GM19372 (cell line): ENCODE data around the gene MZF1.
"Not testable (repeated sequence)": the region's sequence is repeated elsewhere in the genome, so short reads cannot be mapped to it uniquely, and the experiment has no call there.

Experiments
- ATAC-seq: cut with Tn5 transposase; IDR thresholded peaks from one replicate; pipeline ENCODE4 v1.9.1; 2021; ENCODE audit warnings: mild to moderate bottlenecking, low read depth, moderate library complexity; ENCODE audit not compliant: unreplicated experiment

MZF1 gene

DNA sequence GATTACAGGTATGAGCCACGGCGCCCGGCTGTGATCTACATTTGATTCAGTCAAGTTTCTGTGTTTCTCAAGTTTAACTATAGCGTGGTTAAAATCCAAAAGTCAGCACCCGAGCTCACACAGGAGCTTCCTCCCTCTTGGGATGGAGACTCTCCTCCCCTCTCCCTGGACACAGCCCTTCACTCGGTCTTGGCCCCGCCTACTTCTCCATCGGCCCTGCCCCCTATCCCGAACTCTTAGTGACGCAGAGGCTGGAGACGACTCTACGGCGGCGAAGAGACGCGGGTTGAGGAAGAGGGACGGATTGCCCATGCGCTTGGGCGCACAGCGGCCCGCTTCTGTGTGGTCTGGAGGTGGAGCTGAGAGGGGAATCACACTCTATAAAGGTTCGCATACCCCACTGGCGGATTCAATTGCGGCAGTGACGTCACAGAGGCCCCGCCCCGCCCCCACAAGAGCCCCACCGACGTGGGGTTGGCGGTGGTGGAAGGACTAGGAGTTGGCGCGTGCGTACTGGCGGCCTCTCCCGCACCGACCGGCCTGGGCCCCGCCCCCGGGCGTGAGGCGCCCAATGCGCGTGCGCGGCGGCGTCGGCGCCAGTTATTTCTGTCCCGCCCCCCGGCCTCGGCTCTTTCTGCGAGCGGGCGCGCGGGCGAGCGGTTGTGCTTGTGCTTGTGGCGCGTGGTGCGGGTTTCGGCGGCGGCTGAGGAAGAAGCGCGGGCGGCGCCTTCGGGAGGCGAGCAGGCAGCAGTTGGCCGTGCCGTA, 29.1 kb downstream of the MZF1 start, which contains the start of gene TRIM28:
Gene TRIM28, plus strand, starts transcription at position 239 of the 765 bp plus-strand sequence. CDS start 694 bp downstream, outside the sequence.
- ATAC-seq: peak; percentile 77

DNA sequence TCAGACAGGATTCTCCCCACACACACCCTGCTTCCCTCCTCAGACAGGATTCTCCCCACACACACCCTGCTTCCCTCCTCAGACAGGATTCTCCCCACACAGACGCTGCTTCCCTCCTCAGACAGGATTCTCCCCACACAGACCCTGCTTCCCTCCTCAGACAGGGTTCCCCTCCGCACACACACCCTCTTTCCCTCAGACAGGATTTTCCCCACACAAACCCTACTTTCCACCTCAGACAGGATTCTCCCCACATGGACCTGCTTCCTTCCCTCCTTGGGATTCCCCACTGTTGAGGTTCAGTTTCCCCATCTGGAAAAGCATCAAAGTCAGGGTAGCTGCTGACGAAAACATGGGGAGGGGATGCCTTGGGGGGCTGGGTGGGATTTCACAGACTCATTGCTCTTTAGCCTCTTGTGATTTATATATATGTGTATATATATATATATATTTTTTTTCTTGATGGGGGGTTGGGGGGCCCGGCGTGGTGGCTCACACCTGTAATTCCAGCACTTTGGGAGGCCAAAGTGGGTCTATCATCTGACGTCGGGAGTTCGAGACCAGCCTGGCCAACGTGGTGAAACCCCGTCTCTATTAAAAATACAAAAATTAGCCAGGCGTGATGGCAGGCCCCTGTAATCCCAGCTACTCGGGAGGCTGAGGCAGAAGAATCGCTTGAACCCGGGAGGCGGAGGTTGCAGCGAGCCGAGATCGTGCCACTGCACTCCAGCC, 30.3 kb downstream of the MZF1 start:
- not testable (repeated sequence) for ATAC-seq

DNA sequence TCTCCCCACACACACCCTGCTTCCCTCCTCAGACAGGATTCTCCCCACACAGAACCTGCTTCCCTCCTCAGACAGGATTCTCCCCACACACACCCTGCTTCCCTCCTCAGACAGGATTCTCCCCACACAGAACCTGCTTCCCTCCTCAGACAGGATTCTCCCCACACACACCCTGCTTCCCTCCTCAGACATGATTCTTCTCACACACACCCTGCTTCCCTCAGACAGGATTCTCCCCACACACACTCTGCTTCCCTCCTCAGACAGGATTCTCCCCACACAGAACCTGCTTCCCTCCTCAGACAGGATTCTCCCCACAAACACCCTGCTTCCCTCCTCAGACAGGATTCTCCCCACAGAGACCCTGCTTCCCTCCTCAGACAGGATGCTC, 34.0 kb downstream of the MZF1 start:
- ATAC-seq: not testable (repeated sequence)

DNA sequence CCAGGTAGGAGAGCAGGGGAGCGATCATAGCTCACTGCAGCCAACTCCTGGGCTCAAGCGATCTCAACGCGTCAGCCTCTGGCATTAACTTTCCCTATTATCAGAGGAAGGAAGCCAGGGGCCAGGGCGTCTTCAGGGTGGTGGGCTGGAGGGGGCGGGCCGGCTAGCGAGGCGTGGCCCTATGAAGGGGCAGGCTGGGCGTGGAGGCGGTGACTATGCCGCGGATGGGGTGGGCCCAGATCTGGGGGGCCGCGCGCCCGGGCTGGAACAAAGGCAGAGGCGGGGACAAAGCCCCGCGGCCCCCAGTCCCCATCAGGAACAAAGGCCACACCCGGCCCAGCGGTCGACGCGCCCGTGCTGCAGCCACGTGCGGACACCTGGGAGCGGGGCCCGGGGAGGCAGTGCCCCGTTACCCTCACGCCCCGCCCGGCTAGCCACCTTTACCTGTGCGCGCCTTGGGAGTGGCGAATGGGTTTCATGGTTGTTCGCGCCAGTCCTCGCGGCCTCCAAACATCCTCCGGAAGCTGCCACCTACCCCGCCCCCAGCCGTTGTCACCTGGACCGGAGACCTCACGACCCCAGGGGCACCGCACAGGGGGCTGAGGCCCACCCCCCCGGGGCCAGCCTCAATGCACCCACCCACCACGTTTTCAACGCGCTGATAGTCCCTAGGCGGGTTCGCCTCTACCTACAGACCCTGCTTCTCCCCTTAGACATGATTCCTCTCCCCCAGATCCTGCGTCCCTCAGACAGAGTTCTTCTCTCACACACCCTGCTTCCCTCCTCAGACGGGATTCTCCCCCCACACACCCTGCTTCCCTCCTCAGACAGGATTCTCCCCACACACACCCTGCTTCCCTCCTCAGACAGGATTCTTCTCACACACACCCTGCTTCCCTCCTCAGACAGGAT, 34.6 kb downstream of the MZF1 start:
- ATAC-seq: no peak

DNA sequence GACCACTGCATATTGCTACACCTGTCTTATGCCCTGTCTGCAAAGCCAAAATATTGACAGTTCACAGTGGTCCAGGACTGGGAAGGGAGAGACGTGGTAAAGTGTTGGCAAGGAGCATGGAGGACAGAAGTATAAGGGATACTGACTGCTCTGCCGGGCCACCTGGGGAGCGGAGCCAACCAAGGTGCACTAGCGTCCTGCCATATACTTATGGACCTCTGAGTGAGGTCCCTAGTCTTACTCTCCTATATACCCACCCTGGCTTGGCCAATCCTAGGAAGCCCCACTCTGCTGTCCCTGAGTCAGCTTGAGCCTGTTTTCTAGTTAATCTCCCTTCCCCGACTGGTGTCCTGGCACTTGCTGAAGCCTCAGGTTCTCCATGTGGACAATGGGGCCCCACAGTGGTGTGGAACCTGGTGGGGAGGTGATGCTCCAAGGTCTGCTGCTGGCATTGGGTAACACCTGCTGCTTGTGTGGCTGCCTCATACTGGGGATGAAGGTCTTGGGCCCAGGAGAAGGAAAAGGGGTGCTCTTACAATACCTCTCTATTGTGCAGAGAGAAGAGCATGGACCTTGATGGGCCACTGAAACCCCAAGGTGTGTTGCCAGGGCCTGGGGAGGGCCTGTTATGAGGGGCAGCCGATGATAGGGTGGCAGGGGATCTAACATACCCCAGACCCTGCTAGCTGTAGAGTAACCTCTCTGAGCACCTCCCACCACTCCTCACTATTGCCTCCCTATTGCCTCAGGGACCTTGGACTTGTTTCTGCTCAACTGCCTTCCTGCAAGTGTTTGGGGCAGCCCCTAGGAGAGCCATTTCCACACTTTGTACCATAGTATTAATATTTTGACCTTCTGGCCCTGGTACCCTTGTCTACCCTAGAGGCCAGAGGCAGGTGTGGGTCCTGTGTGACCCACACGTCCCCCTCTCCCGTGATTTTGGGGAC, 36.0 kb downstream of the MZF1 start:
- ATAC-seq: no peak

DNA sequence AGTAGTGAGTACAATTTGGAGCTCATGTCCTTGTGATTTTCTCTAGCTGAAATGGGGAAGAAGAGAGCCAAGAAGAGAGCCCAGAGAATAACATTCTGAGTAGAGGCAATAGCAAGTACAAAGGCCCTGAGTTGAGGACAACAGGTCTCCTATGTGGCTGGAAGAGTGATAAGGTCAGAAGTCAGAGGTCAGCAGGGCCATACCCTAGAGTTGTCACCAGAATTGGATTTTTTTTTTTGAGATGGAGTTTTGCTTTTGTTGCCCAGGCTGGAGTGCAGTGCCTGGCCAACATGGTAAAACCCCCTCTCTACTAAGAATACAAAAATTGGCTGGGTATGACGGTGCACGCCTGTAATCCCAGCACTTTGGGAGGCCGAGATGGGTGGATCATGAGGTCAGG, 37.3 kb downstream of the MZF1 start:
- ATAC-seq: no peak

DNA sequence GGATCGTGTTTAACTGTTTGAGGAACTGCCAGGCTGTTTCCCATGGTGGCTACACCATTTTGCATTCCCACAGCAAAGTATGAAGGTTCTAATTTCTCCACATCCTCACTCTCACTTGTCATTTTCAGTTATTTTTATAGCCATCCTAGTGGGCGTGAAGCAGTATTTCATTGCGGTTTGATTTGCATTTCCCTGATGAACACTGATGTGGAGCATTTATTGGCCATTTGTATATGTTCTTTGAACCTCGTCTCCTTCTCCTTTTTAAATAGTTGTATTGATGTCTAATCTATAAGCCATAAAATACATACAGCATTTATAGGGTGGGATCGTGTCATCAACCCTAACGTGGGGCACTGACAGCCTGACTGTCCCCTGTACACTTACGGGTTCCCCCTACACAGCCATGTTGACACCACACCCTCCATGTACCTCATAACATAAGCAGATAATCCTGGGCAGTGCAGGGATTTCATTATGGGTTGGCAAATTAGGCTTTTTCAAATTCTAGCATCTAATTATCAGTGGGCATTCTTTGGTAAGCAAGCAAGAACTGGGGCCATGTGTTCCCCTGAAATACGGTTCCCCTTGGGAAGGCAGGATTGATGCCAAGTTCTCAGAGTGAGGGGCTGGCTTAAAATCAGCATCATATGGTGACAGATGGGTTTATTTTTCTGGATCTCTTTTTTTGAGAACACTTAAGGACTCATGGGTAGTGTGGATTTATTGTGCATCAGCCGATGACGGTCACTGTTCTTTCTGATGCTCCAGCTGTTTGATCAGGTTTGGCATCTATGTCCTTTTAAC, 41.9 kb downstream of the MZF1 start:
- ATAC-seq: no peak

DNA sequence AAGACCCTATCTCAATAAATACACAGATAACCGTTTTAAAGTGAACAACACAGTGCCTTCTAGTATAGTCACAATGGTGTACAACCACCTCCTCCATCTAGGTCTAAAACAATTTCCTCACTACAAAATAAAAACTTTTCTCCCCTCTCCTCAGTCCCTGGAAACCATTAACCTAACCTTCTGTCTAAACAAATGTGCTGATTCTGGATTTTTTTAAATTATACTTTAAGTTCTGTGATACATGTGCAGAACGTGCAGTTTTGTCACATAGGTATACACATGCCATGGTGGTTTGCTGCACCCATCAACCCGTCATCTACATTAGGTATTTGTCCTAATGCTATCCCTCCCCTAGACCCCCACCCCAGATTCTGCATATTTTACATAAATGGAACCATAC, 43.7 kb downstream of the MZF1 start:
- no peak for ATAC-seq

DNA sequence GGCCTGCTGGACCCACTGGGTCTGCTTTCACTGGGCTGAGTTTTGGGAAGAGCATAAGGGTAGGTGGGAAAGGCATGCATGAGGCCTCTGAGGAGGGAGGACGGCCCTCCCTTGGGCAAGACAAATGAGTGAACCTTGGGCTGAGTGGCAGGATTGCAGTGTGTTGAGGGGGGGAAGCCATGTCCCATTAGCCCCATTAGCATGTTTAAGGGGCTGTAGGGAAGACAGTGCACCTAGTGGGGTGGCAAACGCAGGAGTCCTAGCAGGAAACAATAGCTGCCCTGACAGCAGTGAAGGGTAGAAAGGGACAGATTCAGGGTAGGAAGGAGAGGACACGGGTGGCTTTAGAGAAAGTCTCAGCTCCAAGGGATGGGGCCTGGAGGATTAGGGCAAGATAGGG, 50.4 kb downstream of the MZF1 start:
- ATAC-seq: no peak

DNA sequence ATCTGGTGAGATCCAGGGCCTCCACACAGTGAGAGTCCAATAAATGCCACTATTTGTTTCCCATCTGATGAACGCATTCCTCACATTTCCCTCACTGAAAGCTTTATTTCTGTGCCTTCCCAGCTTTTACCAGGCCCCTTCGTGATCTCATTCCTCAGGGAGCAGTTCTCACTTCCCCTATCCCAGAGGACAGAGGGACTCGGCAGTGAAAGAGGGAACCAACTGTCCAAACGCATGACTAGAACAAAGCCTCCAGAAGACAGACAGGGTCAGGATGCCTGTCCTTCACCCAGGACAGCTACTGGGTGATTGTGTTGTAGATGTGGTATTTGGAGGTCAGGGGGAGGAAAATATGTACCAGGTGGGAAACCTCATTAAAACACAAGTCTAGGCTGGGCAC, 51.5 kb downstream of the MZF1 start:
- no peak for ATAC-seq

DNA sequence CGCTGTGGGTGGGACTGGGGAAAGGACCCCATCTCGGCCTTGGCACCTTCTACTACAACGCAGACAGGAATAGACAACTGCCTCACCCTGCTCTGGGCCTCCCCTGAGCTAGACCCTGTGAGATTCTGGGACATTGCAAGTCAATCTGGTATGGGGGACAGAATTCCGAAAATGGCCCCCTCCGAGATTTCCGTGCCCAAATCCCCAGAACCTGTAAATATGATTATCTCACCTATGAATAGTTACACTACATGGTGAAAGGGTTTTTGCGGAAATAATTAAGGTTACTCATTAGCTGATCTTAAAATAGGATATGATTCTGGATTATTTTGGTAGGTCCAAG, 52.9 kb downstream of the MZF1 start:
- ATAC-seq: no peak

DNA sequence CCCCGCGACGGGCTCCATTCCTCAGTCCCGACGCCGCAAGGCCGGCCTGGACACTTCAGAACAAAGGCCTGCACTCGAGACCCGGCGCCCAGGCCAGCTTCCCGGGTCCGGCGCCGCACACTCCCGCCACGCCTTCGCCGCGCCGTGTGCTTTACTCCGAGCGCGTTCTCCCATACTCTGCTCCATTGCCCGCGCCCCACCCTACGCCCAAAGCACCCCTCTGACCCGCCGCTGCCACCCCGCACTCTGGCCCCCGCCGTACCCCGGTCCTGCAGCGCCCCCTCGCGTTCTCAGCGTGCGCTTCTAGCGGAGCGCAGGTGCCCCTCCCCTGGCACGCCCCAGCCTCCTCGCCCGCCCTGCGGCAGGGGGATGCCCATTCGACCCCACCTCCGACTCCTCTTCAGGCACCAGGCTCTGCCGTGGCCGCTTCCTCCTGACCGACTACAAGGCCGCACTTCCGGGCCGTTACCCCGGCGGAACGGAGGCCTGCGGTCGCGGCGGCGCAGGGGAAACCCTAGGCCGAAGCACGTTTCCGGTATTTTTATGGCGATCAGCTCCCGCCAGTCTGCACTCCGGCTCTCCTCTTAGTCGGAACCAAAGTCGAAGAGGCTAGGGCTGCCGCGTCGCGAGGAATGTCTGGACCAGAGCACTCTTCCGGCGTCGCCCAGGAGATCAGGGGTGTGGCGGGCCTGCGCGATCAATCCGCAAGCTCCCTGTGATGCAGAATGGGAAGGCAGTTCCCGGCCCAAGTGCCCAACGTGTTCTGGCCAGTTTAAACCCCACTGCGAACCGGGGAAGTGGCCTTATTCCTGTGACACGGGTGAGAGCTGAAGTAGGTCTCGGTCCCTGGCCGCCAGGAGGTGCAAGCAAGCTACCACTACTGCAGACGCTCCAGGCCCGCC, 53.5 kb downstream of the MZF1 start, which contains the start of gene ZBTB45:
Gene ZBTB45, minus strand, starts transcription at position 456 of the 902 bp plus-strand sequence. CDS start 2,137 bp downstream, outside the sequence.
- ATAC-seq: peak; percentile 79

DNA sequence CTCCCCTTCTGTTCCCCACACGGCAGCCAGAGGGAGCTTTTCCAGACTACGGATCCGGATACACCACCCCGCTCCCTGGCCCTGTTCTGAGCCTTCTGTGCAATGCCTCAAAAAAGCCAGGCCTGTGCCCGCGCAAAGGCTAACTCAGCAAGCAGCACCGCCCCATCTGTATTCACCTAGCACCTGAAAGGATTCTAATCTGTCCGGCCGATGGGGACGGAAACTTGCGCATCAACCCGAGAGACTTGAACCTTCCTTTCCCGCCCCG, 54.1 kb downstream of the MZF1 start:
- ATAC-seq: no peak

DNA sequence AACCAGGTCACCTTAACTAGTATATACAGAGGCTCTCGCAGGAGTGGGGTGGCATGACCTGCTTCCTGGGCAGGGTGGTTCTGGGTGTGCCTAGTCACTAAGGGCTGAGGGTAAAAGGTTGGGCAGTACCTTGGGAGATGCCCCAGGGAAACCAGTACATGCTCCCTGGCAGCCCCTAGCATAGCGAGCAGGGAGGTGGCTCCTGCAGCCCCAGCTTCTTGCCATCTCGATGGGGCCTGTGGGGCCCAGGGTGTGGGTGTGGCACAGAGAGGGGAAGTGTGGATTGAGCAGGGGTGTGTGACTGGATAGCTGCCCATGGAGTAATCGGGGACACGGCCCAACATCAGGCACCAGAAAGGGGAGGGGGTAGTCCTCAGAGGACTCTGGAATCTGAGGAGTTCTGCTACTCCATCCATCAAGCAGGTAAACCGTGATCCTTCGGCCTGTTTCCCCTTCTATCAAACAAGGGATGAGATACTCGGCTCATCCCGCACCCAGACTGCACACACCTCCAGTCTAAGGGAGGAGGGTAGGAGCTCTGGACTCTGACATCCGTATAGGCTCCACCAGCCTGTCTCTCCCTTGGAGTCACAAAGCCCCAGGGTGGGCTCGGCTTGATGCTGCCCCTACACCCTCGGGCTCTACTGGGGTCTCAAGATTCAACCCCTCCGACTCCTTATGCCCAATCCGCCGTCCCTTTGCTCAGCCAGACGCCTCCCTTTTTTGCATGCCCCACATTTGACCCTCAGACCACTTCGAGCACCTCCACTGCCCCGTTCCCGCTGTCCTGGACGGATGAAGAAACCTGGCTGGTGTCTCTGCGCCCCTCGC, 54.7 kb downstream of the MZF1 start:
- ATAC-seq: no peak

DNA sequence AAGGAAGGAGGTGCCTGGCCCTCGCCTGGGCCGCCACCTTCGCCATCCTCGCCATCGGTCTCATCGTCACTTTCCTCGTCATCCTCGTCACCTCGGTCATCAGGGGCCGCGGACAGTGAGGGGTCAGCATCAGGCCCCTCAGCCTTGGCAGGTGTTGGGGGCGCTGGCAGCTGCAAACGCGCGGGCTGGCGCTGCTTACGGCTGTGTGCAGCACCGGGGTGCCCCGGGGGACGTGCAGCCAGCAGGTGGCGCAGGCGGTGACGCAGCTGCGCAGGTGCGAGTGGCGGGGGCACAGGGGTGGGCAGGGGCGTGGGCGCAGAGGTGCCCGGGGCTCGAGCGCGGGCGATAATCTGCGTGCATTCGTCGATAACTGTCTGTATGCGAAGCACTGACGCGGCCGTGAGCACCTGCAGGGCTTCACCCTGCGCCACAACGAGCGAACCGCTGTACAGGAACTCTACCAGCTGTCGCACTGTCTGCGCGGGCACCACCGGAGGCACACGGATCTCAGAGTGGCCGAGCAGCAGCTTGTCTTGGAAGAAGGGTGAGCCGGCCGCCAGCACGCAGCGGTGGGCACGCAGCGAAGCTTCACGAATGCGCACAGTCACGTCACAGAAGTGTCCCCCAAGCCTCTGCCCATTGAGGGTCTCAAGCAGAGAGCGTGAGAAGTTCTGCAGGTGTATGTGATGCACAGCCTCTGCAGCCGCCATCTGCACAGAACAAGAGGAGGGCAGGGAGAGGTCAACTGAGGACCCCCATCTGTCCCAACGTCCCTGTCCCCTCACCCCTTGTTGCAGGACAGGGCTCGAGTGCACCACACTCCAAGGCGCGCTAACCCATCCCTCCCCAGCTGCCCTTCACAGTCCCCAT, 55.9 kb downstream of the MZF1 start:
- no peak for ATAC-seq

DNA sequence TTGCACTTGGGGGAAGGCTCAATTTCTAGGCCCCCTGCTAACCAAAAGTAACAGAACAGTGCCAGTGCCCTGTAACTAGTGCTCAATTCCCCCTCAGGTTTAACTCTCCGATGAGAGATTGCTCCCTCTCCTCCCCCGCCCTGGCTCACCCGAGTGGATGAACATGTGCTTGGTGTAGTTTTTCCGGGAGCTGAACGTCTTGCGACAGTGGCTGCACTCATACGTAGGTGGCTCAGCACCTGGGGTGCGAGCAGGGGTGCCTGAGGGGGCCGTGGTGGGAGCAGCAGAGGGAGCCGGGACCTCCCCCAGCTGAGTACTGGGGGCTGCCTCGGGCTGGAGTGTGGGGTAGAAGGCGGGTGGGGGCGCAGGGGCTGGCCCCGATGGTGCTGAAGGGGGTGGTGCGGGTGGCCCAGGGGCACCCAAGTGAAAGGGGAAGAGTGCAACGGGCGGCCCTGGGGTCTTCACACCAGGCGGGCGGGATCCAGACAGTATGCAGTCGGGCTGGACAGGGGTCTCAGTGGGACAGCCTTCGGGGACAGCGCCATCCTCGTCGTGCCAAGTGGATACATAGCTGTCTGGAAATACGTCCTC, 56.8 kb downstream of the MZF1 start:
- ATAC-seq: no peak
